Activated T-helper 9 cell treated with anti-CD3 and anti-CD28 coated beads, Interleukin-2, amount 50 U/mL, for 16 hours (primary cell): ENCODE measurements around the gene CRYGN.

Experiments
- DNase-seq: peaks from one replicate; pipeline ENCODE4 v3.0.0-alpha.2; 2020; ENCODE audit warnings: low read depth

The CRYGN gene, protein sequence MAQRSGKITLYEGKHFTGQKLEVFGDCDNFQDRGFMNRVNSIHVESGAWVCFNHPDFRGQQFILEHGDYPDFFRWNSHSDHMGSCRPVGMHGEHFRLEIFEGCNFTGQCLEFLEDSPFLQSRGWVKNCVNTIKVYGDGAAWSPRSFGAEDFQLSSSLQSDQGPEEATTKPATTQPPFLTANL

DNA sequence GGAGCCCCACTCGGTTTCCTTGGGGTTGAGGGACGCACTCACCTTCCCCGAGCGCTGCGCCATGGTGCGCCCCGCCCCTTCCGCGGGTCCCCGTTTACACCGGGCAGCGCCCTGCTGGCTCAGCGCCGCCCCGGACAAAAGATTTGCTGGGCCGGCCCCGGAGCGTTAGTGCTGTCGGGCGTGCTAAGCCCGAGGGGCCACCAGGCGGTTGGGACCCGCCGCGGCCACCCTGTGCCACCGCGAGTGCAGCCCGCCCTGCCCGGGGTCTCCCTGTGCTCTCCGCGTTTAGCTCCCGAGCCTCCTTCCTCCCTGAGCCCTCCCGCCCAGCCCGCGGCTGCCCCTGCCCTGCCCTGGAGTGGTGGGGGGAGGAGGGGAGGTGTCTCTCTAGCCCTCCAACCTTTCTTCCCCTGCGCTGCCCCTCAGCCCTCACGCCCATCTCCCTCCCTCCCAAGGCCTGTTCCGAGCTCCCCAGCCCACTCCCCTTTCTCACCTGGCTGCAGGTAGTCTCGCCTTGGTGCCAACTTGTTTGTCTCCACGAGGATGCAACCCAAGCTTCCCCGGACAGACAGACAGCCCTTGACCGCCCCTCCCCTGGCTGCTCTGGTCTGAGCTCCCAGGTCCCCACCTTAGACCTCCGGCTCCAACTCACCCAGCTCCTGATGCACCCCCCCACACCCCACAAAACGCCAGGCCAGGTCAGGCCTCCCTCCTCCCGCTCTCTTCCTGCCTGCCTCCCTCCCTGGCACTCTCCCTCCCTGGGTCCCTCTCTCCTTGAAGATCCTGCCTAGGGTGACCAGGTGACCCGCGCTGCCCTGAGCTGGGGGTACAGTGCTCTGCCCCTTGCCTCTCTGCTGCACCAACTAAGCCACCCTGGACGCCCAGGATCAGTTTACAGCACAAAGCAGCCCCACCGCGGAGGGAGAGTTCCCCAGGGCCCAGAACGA, at the start of gene CRYGN:
TSS of gene CRYGN (minus strand) at position 287 of the 944 bp plus-strand sequence. CDS start at position 63, 224 bp downstream.
- no peak for DNase-seq

DNA sequence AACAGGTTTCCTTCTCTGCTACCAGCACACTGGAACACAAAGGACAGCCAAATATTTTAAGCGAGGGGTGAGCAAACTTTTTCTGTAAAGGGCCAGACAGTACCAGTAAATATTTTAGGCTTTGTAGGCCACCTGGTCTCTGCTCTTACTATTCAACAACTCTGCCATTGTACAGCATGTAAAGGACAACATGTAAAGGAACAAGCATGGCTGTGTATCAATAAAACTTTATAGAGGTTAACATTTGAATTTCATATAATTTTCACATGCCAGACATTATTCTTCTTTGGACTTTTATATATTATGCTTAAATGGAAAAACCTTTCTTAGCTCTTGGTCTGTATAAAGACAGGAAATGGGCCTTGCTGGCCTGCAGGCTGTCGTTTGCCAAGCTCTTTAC, 49.6 kb upstream of the CRYGN start:
- no peak for DNase-seq

DNA sequence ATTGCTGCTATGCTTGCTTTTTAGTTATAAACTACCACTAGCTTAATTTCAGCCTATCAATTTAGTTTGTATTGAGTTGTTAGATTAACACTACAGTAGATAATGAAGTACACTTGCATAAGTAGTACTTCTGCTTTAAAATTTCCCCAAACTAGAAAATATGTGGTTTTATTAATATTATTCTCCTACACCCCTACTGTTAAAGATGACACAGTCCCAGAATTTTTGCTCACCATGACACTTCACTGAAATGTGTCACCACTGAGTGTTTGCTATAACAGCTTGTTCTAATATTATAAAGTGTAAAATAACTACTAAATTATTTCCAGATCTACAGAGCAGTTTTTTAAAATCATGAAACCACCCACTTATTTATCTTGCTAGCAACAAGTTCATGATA, 48.2 kb upstream of the CRYGN start:
- DNase-seq: no peak

DNA sequence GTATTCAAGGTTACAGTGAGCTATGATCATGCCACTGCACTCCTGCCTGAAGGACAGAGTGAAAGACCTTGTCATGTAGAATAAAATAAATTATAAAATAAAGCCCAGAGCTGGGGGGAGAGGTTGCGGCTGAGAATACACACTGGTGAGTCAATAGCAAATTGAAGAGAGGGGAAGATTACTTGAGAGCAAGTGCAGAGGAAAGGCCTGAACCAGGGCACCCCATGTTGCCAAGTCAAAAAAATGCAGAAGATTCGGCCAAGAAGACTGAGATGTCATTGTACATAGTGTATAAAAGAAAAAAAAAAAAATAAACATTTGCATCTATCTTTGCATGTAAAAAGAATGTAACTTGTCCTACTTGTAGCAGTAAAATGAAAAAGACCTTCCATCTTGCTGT, 47.3 kb upstream of the CRYGN start:
- DNase-seq: no peak

DNA sequence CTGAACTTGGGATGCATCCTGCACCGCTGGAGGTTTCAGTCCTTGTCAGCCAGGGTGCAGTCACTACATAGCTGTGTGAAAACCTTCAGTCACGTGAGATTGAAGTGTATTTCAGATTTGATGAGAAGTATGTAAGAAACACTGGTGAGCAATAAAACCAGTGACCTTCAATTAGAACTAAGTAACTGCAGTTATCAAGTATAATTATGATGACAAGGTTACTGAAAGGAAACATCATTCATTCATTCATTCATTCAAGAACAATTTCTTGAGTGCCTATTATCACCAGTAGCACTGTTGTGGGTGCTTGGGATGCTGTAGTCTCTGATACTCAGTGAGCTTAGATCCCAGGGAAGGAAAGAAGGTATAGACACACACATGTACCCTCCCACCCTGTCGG, 46.1 kb upstream of the CRYGN start:
- no peak for DNase-seq

DNA sequence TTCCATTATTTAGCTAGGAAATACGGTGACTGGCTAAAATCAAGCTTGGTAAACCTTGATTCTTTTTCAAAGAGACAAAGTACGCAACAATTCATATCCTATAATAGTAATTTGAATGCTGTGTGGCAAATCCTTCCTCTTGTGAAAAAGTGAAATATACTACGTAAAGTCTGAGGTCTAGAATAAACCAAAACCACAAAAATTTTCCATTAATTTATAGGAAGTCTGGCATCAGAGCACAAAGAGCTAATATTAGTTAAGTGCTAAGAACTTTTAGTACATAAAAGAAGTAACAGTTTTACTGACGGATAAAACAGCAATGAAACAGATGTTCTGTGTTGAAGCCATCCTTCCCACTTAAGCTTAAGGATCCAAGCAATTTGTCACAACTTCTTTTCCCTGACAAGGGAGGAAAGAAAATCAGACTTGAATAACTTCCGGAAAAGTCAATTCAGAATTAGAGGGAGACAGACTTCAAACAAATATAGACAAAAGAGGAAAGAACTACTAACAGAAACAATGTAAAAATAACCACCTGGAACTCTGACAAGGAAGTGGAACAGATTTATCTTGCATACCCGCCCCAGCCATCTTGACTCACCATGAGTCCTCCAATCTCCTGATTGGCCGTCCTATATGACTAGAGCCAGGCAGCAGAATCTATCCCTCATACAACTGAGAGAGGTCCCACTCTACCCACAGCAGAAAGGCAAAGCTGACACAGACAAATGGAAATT, 45.2 kb upstream of the CRYGN start:
- DNase-seq: no peak

DNA sequence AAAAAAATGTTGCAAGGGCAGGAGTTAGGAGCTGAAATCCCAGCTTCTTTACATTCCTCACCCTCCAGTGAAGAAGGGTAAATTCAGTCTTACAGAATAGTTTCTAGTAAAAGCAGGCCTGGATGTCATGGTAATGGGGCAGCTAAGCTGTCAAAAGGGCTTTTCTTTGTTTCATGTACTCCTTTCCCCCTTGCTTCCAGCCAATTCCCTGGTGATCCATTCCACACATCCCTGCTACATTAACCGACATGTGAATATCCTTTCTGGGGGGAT, 43.7 kb upstream of the CRYGN start:
- no peak for DNase-seq

DNA sequence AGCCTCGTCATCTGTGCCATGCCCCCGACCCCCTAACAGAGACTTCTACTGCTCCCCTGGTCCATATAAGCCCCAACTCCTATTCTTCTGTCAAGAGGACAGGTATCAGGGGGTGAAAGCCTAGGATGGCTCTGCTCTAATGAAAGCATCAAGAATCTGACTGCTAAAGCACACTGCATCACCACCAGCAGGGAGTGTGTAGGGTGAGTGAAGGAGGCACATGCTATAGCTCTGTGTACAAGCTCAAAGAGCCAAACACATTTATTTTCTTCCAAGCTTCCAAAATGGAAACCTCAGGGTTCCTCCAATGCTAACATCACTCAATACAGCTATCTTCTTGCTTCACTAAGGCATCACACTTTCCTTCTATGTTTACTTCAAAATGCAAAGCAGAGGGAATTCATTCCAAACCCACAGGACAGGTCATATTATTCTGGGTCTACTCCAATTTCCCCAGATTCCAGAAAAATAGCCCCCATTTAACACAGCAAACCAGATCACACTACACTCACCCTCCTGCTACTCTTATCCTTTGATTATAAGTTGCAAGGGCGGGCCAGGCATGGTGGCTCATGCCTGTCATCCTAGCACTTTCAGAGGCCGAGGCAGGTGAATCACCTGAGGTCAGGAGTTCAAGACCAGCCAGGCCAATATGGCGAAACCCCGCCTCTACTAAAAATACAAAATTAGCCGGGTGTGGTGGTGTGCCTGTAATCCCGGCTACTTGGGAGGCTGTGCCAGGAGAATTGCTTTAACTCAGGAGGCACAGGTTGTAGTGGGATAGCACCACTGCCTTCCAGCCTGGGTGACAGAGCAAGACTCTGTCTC, 43.2 kb upstream of the CRYGN start:
- DNase-seq: no peak

DNA sequence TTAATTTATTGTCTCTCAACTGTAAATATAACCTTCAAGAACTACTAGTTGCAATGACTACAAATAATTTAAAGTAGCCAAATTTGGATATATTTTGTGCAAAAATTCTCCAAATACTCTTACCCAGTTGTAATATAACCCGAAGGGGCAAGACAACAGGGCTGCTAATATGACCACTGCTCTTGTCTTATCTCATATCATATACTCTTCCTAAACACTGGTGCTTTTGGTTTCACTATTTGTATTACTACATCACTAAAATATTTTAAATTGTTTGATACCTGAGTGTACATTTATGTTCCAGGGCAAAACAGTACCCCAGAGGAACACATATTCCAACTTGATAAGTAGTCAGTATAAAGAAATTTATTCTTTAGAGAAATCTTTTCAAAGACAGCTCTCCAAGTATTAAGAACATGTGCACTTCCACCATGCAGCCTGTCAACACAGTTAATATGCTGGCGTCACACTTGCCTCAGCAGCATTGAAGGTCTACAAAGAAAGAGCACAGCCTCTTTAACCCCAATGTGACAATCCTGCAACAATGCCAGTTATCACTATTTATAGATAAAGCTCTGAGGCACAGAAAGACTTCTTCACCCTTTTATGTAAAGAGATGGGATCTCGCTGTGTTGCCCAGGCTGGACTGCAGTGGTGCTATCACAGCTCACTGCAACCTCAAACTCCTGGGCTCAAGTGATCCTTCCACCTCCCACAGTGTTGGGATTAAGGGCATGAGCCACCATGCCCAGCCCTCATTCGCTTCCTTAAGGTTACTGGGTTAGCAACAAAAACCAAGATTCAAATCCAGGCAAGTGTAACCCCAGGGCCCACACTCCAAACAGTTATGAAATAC, 41.9 kb upstream of the CRYGN start:
- no peak for DNase-seq

DNA sequence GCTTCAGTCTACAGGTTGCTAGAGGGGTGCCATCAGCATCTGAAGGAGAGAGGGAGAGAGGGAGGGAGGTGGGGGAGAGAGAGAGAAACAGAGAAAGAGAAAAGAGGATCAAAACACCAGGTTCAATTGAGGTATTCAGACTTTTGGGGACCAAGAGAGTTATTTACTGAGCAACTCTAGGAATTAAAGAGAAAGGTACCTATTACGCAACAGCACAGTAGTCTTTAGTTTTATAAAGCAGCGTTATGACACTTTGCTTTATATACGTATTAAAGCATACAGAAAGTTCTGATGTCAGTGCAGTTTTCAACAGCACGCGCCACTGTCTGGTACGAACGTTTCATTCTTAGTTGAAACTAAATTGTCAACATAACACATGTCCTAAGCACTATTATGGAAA, 37.9 kb upstream of the CRYGN start:
- DNase-seq: no peak

DNA sequence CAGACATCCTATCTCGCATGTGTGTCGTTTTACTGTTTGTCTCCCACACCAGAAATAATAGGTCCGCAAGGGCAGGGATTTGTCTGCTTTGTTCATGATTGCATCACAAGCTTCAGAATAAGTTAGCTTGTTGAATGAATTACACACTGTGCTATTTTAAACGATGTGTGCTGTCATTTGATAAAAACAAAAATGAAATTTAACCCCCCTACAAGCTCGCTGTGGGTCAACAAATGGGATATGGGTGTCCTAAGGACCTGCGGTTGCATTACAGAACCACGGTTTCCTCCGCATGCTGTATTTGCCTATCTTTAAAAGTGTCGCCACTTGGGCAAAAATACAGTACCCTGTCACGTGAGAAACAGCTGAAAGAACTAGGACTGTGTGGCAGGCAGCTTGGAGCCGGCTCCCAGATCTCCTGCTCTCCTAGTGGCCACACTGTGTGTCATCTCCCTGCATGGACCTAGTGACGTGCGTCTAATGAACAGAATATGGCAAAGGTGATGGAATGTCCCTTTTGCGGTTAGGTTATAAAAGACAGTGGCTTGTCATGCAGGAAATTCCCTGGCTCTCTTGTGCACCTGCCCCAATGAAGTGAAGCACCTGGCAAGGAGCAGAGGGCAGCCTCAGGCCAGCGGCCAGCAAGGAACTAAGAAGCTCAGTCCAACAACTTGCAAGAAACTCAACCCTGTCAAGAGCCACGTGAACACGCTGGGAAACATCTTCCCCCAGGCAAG, 32.9 kb upstream of the CRYGN start:
- no peak for DNase-seq

DNA sequence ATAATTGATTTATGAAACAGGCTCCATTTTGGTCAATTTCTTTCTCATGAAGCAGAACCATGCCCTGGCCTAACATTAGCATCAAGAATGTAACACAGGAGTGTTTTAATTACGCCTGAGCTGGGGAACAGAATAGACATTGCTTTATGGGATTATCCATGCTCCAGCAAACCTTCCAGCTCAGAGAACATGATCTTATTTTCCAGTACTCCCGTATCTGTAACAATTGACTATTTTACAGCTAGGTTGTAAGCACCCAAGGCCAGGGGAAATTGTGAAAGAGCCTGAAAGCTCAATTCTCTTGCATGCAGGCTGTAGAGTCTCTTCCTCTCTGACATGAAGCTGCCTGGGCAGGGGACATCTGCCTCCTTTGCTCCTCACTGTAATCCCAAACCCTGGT, 30.8 kb upstream of the CRYGN start:
- DNase-seq: no peak

DNA sequence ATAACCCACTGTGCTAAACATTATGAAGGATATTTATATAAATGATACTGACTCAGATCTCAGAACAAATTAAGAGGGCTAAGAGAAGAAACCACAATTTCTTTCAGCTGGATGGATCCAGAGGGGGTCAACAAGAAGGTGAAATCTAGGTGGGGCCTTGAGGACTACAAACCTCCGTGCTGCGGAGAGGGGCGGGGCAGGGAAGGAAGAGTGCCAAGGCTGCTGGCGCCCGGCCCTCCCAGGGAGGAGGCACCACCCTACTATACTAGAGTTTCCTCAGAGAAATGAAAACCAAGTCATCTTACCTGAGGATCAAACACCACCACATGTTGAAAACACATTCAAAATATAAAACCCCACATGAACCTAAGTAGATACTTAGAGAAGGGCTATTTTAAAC, 29.3 kb upstream of the CRYGN start:
- DNase-seq: no peak

DNA sequence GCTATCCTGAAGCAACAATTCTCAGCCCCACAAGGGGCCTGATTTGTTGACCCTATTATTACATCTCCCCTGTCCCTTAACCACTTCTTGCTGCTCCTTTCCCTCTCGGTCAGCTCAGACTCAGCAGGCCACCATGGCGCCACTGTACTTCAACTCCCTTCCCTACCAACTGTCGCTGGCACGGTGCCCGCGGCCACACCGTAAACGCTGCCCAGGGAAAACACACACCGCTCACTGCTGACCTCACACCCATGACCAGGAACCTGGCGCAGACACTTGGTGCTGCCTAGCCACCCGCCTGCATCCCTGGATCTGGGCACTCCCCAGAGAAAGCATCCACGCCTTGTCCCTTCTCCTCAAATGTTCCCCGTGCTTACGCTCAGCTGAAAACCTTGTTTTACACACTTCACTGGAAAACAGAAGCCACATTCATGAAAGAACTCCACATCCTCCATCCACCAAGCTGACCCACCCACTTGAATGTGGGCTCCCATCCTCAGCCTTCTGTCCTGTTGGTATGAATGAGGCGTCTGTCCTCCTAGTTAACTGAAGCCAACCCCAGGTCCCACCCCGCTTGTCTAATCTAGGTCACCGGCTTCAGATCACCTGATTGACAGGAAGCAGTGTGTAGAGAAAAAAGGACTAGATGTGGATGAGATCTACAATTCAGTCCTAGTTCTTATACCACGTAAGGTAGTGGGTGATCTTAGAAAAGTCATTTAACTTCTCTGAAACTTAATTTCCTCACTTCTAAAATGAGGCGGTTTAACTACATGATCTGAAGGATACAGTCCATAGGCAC, 28.5 kb upstream of the CRYGN start:
- DNase-seq: no peak

DNA sequence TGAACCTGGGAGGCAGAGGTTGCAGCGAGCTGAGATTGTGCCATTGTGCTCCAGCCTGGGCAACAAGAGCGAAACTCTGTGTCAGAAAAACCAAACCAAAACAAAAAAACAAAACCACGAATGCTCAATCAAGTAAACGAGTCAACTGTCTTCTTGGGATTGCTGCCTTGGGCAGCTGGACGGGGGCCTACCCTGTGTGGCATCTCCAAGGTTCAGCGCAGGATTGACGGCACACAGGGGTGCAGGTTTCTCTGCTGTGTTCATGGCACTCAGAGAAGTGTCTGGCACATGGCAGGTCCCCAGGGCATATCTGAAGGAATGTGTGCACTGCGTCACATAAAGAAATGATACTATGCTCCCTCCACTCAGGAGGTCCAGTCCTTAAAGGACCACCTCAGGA, 25.2 kb upstream of the CRYGN start:
- no peak for DNase-seq

DNA sequence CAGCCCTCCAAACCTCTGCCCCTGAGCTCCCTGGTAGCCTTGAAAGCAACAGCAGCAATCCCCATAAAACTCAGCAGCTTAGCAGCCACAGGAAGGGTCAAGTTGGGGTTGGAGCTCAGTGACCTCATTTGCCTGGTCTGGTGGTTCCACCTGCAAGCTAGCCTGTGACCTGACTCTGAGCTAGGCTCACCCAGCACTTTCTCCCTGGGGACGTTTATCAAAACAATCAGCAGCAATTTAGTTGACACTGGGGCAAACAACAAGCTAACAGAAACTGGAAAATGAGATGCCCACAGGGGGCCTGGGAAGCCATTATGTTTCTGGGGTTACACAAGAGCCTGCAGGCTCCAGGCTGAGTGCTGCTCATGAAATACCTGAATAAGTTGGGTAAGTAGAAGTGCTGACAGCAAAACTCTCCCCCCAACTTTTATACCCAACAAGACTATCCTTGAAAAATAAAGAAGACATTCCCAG, 22.4 kb upstream of the CRYGN start:
- no peak for DNase-seq

DNA sequence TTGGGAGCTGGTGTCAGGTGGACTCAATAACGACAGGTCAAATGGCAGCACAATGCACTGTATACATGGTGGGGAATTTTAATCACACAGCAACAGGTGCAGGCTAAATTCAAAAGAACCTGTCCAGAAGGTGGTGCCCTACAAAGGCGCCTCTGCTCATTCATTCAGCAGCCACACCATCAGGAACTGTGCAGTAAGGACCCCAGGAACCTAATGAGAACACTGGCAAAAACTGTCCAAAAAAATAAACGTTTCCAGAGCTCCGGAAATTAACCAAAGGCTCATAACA, 21.9 kb upstream of the CRYGN start:
- DNase-seq: no peak

DNA sequence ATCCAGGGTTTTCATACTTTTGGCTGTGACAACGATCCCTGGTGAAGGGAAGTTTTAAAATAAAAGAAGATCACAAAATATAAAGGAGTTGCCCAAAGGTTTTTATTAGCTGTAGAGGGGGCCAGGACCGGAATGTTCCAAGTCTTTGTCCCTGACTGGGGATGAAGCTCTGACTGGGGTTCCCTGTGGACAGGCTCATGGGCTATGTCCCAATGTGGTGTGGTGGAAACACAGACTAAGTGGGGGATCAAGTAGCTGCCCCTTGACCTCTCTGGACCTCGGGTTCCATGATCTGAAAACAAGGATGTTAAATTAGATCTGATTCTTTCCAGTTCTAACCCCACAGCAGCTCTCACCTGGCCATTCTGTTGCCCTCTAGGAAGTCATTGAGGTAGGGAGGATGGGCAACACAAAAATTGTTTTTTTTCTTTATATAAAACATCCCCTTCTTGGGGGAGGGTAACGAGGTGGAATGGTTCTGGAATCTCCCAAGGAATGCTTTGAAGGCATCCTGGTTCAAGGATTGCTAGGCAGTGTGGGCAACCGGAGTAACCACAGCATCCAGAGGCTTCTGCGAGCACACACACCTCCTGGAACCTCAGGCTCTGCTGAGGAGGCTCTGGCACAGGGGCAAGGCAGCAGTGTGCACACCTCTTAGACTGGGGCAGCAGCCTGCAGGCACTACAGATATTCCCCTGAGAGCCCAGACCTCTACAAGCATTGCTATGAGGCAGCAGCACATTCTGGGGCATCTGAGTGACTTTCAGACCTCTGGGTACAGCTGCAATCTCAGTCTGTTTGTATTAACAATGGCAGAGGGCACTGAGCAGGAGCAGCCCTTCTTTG, 21.4 kb upstream of the CRYGN start:
- no peak for DNase-seq

DNA sequence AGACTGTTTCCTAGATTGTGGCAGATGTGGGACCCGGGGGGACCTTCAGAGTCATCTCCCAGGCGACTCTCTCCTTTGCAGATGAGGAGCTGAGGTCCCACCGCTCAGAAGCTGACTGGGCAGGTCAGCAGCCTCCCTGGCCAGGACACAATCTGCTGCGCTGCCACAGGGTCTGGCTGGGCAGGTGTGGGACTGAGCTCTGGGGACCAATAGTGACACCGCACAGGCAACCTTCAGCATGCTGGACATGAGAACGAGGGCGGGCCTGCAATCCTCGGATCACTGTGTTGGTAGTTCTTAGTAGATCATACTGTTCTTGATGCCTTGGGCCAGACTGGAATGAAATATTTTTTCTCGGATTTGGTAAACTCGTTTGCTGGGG, 20.5 kb upstream of the CRYGN start:
- DNase-seq: no peak
